GM13977 (cell line): ENCODE data around the gene DRC1.

Experiments used
- DNase-seq: peaks from one replicate; pipeline ENCODE4 v3.0.0; 2012; ENCODE audit warnings: low spot score
- in situ Hi-C: fragments of 300-500 bp; cut with MboI; formaldehyde crosslinking; loops from one replicate; pipeline ENCODE4 v1.12.0; 2022; ENCODE audit warnings: low sequenced_read_pairs, low pct_unique_long_range_greater_than_20kb, mixed read lengths, inconsistent platforms; ENCODE audit not compliant: unreplicated experiment
- TF ChIP-seq, protein P1 (sequence below): IDR thresholded peaks from 2 replicates; pipeline ENCODE4 v1.5.1; 2012; ENCODE audit warnings: mild to moderate bottlenecking, control low read depth; ENCODE audit not compliant: insufficient read depth; ENCODE audit errors: extremely low read depth, missing control alignments

The DRC1 gene

DNA sequence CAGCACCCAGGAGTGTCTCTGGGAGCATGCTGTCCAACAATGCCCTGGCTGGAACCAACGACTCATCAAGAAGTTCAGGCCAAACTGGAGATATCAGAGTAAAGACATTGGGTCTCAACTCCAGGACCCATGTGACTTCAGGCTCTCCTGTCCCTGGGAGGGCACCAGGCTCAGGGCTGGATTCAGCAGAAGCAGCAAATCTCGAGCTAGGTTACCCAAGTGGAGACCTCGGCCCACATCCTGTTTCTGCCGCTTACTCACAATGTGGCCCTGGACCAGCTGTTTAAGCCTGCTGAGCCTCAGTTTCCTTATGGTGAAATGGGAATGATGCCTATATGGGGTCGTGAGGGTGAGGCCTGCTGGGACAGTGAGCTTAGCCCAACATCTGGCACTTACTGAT, 85.5 kb downstream of the DRC1 start:
- in situ Hi-C loops = no loop called here
- no peak for DNase-seq
- TF ChIP-seq, protein P1, sequence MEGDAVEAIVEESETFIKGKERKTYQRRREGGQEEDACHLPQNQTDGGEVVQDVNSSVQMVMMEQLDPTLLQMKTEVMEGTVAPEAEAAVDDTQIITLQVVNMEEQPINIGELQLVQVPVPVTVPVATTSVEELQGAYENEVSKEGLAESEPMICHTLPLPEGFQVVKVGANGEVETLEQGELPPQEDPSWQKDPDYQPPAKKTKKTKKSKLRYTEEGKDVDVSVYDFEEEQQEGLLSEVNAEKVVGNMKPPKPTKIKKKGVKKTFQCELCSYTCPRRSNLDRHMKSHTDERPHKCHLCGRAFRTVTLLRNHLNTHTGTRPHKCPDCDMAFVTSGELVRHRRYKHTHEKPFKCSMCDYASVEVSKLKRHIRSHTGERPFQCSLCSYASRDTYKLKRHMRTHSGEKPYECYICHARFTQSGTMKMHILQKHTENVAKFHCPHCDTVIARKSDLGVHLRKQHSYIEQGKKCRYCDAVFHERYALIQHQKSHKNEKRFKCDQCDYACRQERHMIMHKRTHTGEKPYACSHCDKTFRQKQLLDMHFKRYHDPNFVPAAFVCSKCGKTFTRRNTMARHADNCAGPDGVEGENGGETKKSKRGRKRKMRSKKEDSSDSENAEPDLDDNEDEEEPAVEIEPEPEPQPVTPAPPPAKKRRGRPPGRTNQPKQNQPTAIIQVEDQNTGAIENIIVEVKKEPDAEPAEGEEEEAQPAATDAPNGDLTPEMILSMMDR = no peak

DNA sequence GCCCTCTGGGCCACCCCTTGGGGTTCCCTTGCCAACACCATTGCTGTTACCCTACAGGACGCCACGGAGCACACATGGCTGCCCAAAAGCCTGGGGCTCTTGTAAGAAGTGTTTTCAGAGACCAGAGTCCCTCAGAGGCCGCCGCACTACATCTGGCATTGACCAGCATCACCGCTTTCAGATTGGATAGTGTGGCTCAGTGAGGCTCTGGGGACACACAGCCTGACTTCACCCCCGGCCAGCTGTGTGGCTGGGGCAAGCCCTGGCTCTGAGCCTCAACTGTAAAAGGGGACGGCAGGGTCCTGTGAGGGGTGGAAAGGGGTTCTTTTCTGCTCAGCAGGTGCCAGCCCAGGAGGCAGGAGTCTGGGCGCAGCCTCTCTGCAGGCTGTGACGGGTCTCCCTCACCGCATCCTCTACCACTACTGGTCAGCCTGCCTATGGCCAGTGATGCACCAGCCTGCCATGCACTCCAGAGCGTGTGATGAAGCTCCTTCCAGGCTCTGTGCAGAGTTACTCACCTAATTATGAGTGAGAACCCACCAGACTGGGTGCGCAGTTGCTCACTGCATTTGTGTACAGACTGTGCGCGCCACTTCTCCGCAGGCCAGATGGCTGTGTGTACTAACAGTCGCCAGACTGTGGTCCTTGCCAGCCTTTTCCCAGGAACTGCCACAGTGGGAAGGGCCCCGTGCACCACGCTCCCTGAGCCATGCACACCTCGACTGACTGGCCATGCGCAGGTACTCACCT, 86.9 kb downstream of the DRC1 start:
- TF ChIP-seq, protein P1 = no peak
- no peak for DNase-seq
- in situ Hi-C loops = no loop called here

DNA sequence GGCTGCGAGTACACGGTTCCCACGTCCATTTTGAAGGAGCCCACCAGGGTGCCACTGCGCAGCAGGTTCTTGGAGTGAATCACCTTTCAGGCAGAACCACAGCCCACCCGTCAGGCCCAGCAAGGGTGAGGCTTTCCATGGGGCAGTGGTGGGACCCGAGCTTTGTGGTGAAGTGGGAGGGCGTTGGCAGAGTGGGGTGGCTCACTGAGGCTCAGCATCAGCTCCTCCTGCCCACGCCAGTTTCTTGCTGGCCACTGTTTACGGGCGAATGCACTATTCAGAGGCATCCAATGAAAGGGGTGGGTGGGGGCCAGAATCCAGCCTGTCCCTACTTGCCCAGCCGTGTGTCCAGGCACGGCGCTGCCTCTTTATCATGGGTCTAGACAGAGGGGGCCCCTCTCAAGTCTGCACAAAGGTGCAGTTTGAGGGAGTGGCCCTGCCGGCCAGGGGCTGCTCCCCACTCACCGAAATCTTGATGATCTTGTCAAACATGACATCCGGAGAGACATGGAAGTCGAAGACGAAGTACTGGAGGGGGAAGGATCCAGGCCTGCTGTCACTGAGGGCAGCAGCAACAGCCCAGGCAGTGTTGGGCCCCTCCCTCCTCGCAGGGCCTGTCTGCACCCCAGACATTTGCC, 87.6 kb downstream of the DRC1 start:
- in situ Hi-C loops = no loop called here
- TF ChIP-seq, protein P1 = no peak
- no peak for DNase-seq

DNA sequence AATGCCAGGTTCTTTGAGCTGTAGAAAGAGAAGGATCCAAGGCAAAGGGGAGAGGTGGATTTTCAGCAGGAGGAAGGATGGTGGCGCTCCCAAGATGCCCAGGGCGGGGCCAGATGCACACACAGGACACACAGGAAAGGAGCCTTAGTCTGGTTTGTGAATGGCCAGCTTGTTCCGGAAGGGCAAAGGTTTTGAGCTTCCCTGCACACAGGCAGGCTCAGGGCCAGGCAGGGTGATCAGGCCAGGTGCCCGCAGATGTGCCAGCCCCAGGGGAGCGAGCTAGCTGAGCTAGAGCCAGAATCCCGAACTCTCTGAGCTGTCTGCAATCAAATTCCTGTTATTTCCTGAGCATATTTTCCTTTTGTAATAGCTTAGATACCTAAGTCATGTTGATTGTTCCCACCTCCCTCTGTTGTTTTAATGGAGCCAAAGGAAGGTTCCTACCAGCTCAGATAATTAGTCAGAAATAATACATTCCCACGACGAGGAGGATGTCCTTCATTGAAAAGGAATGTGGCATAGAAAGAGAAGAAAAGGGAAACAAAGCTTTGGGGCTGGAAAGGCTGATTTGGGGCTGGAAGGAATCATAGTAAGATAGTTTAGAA, 89.9 kb downstream of the DRC1 start:
- no peak for DNase-seq
- TF ChIP-seq, protein P1 = no peak
- in situ Hi-C loops = no loop called here

DNA sequence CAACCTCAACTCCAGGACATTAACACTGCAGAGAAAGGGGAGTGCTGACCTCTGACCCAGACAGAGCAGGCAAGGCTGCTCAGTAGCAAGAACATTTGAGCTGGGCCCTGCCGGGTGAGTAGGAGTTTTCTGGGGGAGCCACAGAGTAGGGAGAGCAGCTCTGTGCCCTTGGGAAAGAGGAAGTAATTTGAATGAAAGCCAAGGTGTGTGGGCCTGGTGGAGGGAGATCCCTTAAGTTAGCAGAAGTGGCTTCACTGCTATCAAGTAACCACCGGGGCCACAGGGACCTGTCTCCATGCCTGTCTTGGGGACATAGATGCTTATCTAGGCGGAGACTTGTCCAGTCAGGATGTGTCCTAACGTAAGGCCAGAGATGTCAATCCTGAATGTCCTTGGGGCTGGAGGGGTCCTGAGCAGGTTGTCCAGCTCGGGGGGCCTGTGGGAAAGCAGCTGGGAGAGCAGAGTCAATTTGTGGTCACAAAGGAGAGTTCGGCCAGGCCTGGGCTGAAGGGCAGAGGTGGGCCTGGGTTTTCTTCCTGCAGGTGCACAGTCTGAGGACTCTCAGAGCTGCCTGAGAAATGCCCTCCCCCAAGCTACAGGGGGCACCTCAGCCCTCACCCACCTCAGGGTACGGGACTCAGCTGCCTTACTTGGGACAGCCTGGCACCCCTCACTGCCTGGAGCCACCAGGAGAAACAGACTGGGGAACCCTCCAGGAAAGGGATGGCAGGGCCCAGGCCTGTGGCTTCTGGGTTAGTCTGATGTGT, 91.2 kb downstream of the DRC1 start:
- TF ChIP-seq, protein P1 = no peak
- no peak for DNase-seq
- in situ Hi-C loops = no loop called here

DNA sequence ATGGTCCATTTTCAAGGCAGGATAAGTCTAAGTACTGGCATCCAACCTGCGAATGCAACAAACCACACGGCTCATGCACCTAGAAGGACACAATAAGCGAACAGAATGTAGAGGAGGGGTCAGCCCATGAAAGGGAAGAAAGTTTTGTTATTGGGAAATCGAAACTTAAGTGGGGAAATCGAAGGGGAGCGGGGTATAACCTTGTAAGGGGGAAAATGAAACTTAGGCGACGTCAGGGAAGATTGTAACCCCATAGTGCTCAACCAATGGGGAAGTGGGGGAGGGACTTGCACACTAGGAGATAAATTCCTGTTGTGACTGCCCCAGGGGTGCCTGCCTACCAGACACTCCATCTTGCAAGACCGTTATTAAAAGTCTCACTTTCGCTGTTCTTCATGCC, 91.8 kb downstream of the DRC1 start:
- in situ Hi-C loops = no loop called here
- no peak for DNase-seq
- TF ChIP-seq, protein P1 = no peak
